ENCODE data around the gene NMNAT3.

GRCh38 chr3:139561255-139561817, 116.4 kb downstream of the NMNAT3 start:
- TF ChIP-seq REST (IDR thresholded peaks at IDR 0.05; ENCODE audit: low read depth, low read length) (no peak), CTCF (IDR thresholded peaks at IDR 0.05) (no peak), SMC3 (IDR thresholded peaks at IDR 0.05; ENCODE audit: low read depth, low read length) (no peak), MAX (IDR thresholded peaks at IDR 0.05; ENCODE audit: low read depth) (no peak), POLR2AphosphoS5 (IDR thresholded peaks at IDR 0.05; ENCODE audit: low read depth, low read length) (no peak), FOXJ3 (CRISPR knock-in tag; IDR thresholded peaks at IDR 0.05) (no peak), YY1 (IDR thresholded peaks at IDR 0.05; ENCODE audit: low read depth) (no peak), EP300 (IDR thresholded peaks at IDR 0.05; ENCODE audit: borderline replicate concordance in 1 of 2, low read depth in 1 of 2, low read length in 1 of 2) (no peak)
